GM19328 (cell line): Measurements from ENCODE around the gene NPAT.
A peak's percentile ranks its signal among the peaks of the same experiment; 100 is the strongest.
"Not testable (repeated sequence)": the region's sequence is repeated elsewhere in the genome, so short reads cannot be mapped to it uniquely, and the experiment has no call there.

Experiments used
- ATAC-seq: cut with Tn5 transposase; IDR thresholded peaks from one replicate; pipeline ENCODE4 v1.9.1; 2021; ENCODE audit warnings: mild to moderate bottlenecking, moderate library complexity; ENCODE audit not compliant: unreplicated experiment

Gene NPAT

DNA sequence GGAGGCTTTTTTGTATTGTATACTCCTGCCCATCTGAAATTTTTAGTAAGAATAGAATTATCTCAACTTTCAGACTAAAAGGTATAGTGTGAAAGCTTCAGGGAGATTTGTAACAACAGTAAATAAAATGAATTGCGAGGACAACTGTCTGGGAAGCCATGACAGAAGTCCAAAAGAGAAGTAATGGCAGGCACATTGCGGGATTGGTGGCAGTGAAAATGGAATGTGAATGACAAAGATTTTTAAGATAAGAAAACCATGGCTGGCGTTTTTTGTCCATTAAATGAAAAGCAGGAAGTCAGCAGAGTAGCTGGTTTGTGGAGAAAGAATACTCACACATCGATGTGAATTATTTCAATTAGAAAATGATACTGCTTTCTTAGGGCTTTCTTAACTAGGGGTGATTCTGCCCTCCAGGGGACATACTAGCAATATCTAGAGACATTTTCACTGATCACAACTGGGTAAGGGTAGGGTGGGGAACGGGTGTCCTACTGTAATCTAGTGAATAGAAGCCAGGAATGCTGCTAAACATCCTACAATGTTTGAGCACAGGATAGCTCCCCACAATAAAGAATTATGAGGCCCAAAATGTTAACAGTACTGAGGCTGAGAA lies 1.6 kb downstream of the NPAT start:
- ATAC-seq, result no peak

DNA sequence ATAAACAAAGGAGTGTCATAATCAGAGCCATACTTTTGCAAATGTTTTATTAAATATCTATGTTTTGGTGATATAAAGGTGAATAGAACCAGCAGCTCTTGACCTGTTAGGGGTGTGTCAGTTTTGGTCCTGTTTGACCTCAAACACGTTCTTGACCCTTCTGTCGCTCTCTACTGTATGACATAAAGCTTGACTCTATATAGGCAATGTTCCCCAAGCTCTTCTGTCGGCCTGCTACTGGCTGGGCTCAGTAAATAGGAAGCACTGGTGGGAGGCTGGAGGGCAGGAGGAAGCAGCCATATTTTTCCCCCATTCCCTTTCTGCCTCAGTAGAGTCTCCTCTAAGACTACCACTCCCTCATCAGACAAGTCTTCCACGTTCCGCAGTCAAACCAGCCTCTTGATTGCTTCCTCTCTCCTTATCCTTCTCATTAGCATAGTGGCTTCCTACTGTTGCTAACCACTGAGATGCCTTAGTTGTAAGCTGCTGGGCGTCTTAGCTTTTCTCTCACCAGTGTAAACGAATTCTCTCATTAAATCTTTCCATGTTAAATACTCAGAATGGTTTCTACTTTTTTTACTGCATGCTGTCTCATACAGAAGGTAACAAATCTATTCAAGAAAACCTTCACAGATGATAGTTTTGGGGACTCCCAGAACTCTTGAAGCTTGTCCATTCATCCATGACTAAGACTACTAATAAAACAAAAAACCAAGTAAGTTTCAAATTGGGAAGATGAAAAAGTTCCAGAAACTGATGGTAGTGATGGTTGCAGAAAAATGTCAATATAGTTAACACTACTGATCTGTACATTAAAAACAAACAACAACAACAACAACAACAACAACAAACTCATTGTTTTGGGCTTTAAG lies 3.3 kb downstream of the NPAT start:
- no peak for ATAC-seq

- ATAC-seq, result no peak
Observed at GRCh38 chr11:108218455-108218854, 4.0 kb downstream of the NPAT start.

GRCh38 chr11:108216988-108217387 lies 5.5 kb downstream of the NPAT start:
- ATAC-seq, result no peak

DNA sequence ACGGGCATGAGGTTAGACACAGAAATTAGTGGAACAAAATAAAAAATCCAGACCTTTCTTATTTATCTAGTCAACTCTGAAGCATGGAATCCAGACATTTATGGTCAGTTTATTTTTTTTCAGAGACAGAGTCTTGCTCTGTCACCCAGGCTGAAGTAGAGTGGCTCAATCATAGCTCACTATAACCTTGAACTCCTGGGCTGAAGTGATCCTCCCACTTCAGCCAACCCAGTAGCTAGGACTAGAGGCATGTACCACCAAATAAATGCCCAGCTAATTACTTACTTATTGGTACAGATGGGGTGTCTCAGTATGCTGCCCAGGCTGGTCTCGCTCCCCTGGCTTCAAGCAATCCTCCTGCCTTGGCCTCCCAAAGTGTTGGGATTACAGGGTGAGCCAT lies 8.7 kb downstream of the NPAT start:
- no peak for ATAC-seq

- no peak for ATAC-seq
Observed at GRCh38 chr11:108210441-108210840, 12.0 kb downstream of the NPAT start.

GRCh38 chr11:108207683-108208060 lies 14.8 kb downstream of the NPAT start:
- ATAC-seq, result no peak

DNA sequence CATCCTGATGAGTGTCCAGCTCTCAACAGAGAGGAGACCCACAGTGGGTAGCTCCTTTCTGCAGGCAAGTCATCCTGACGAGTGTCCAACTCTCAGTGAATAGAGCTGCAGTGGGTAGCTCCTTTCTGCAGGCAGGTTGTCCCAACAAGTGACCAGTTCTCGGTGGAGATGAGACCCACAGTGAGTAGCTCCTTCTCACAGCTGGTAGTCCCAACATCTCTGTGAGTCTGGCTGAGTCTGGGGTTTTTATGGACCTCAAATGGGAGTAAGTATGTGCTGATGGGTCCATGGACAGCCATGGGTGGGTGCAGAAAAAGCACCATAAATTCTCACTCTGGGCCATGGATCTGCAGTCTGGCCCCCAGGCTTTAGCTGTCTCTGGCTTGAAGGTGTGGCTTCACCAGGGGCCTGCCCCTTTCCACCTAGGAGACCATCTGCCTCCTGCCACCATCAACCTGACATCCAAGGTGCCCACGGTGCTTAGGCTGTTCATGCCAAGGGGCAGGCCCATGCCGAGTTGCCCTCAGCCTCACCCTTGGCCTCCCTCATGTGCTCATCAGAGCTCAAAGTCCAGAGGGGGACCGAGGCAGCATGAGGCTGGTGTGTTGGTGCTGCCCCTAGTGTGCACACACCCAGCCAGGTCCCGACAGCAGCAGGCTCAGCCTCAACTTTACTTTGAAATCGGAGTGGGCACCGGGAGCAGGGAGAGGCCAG lies 15.3 kb downstream of the NPAT start:
- ATAC-seq, result no peak

DNA sequence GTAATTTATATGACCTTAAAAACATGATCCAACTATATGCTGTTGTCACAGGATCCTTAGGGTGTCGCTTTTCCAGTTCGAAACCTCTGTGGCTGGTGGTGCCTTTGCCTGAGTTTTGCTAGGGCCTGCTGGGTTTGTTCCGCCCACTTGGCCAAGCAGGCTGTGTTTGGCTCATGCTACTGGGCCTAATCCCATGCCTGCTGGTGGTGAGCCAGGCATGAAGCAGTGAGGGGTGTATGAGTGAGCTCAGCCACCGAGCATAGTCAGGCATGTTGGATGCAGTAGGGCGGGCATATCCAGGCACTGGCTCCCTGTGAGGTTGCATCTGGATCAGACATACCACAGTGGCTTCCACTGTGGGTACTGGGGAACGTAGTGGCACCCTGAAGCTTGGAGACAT lies 16.3 kb downstream of the NPAT start:
- no peak for ATAC-seq

DNA sequence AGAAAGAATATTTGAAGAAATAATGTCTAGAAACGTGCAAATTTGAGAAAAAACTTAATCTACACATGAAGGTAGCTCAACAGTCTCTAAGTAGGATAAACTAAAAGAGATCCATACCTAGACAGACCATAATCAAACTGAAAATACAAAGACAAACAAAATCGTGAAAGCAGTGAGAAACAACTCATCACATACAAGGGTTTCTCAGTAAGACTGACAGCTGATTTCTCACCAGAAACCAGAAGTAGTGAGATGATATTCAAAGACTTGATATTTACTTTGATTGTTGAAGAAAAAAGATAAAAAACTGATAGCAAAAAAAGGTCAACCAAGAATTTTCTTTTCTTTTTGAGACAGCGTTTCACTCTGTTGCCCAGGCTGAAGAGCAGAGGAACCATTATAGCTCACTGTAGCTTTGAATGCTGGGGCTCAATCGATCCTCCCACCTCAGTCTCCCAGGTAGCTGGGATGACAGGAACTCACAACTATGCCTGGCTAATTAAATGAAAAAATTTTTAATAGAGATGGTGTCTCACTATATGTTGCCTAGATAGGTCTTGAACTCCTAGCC lies 17.4 kb downstream of the NPAT start:
- ATAC-seq, result no peak

DNA sequence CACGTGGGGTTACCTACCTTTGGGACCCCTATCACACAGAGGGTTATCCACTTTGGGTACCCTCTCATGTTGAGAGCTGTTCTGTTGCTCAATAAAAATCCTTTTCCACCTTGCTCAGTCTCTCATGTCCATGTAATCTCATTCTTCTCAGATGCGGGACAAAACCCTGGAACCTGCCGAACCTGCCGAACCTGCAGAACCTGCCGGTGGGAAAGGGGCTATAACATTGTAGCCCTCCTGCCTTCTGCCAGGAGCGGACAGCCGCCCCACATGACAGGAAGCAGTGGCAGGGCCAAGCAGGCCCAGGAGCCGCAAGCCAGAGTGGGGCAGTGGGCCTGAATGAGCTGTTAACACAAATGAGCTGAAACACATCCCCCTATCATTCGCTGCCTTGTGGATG lies 18.1 kb downstream of the NPAT start:
- ATAC-seq, result no peak

- ATAC-seq, result no peak
Observed at GRCh38 chr11:108203075-108203474, 19.4 kb downstream of the NPAT start.

GRCh38 chr11:108199446-108200321 lies 22.8 kb downstream of the NPAT start:
- ATAC-seq, result peak; percentile 69

- ATAC-seq, result no peak
Observed at GRCh38 chr11:108198833-108199232, 23.6 kb downstream of the NPAT start.

GRCh38 chr11:108197351-108197750 lies 25.1 kb downstream of the NPAT start:
- no peak for ATAC-seq

DNA sequence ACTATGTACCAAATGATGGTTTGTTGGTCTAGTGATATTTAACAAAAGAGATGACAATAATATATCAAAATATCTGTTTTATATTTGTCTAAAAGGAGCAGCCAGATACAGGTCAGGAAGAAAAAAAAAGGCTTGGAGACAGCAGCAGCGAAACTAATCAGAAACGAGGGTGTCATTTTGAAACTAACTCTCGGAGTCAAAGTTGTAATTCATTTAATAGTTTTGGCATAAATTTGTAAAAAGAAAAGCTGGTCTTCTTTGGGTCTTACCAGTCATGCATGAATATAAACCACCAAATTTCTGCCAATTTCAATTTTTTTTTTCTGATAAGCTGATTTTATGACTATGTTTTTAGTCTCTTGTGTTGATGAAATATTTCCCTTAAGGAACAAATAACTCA lies 25.5 kb downstream of the NPAT start:
- ATAC-seq, result no peak

DNA sequence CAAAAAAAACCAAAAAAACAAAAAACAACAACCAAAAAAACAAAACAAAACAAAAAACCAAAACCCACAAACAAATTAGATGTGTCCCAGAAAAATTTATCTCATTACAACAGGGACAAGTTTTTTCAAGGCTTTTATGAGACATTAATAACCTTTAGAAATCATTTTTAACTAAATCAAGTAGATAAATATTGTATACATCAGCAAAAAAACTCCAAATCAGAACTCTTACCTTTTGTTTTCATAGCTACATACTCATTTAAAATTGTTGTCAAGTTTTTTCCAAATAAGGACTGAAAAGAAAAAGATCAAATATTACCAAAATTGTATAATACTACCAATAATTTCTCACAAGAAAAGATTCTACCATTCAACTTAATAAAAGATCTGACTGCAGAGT lies 28.7 kb downstream of the NPAT start:
- no peak for ATAC-seq

GRCh38 chr11:108177570-108177969 lies 44.9 kb downstream of the NPAT start:
- ATAC-seq, result no peak

- ATAC-seq, result no peak
Observed at GRCh38 chr11:108170184-108170583, 52.3 kb downstream of the NPAT start.

DNA sequence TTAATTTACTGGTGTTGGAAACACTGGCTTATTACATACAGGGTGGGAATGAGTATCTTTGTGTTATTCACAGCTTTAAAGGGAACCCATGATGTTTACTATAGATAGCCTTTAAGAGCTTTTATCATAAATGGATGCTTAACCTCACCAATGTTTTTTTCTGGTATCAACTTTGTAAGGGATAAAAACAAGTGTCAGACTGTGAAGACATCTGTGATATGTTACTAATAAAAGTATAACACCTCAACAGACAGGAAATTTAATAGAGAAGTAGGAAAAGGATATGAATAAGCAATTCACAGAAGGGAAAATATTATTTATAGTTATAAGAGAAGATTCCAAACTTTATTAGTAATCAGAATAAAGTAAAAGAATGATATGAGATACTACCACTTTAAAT lies 54.8 kb downstream of the NPAT start:
- ATAC-seq, result no peak

DNA sequence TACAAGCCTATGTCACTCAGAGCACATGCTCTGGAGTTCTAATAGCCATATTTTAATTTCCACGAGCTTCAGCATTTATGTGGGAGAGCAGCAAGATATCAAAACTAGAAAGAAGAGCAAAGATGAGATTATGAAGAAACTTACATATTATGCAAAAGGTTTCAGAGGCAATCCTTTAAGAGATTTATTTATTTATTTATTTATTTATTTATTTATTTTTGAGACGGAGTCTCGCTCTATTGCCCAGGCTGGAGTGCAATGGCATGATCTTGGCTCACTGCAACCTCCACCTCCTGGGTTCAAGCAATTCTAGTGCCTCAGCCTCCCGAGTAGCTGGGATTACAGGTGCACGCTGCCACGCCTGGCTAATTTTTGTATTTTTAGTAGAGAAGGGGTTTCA lies 59.6 kb downstream of the NPAT start:
- ATAC-seq, result not testable (repeated sequence)
